Activated T-helper 17 cell treated with anti-CD3 and anti-CD28 coated beads, Interleukin-2, amount 50 U/mL, for 72 hours (primary cell): Measurements from ENCODE around the gene UGGT2. TPM values are rescaled to one million over a fixed set of nuclear protein-coding genes. Genes with fewer than 3 reads are reported as not detected.
"Not testable (repeated sequence)": the region's sequence is repeated elsewhere in the genome, so short reads cannot be mapped to it uniquely, and the experiment has no call there.

Experiments used
- ATAC-seq: fragments of 150-1000 bp; cut with Tn5 transposase; replicated peaks from 2 replicates; pipeline ENCODE4 v1.10.0; 2021; ENCODE audit warnings: mild to moderate bottlenecking, moderate library complexity
- H3K27ac Mint-ChIP-seq: one replicate; pipeline ENCODE4 v1.8.0; 2022; ENCODE audit warnings: mixed read lengths
- H3K27me3 Mint-ChIP-seq: one replicate; pipeline ENCODE4 v1.8.0; 2022; ENCODE audit warnings: mixed read lengths
- H3K36me3 Mint-ChIP-seq: one replicate; pipeline ENCODE4 v1.8.0; 2022; ENCODE audit warnings: low read depth, mild to moderate bottlenecking, mixed read lengths
- H3K4me1 Mint-ChIP-seq: one replicate; pipeline ENCODE4 v1.8.0; 2022; ENCODE audit warnings: mixed read lengths
- H3K4me3 Mint-ChIP-seq: one replicate; pipeline ENCODE4 v1.8.0; 2022; ENCODE audit warnings: mild to moderate bottlenecking, mixed read lengths
- H3K9me3 Mint-ChIP-seq: one replicate; pipeline ENCODE4 v1.8.0; 2022; ENCODE audit warnings: mixed read lengths
- total RNA-seq, 2 donors: library from RNA; stranded (reverse); gene quantifications; one replicate each; pipeline ENCODE4 v1.2.3, GENCODE V29; 2022

Gene UGGT2
- total RNA-seq, 2 donors from 2014 or later = 0.24 to 0.67 TPM

GRCh38 chr13:95956589-95957148, 96.5 kb downstream of the UGGT2 start:
- no peaks in the 10 kb centered on the region for H3K36me3 Mint-ChIP-seq
- no peaks in the 10 kb centered on the region for H3K27me3 Mint-ChIP-seq
- ATAC-seq = no peak
- no peaks in the 10 kb centered on the region for H3K4me1 Mint-ChIP-seq
- H3K9me3 Mint-ChIP-seq = peaks cover 9% of the 10 kb centered on the region
- no peak overlapping the region for H3K27ac Mint-ChIP-seq
- no peak overlapping the region for H3K4me3 Mint-ChIP-seq

- H3K36me3 Mint-ChIP-seq = no peaks in the 10 kb centered on the region
- no peaks in the 10 kb centered on the region for H3K4me1 Mint-ChIP-seq
- no peak overlapping the region for H3K4me3 Mint-ChIP-seq
Observed at GRCh38 chr13:95955719-95956118, 97.5 kb downstream of the UGGT2 start.

GRCh38 chr13:95955255-95955654, 97.9 kb downstream of the UGGT2 start:
- no peaks in the 10 kb centered on the region for H3K36me3 Mint-ChIP-seq
- ATAC-seq = no peak
- H3K9me3 Mint-ChIP-seq = peaks cover 5% of the 10 kb centered on the region
- no peak overlapping the region for H3K27ac Mint-ChIP-seq
- H3K4me1 Mint-ChIP-seq = no peaks in the 10 kb centered on the region
- no peaks in the 10 kb centered on the region for H3K27me3 Mint-ChIP-seq
- no peak overlapping the region for H3K4me3 Mint-ChIP-seq

More at GRCh38 chr13:95955719-95956118, 97.5 kb downstream of the UGGT2 start:
- no peaks in the 10 kb centered on the region for H3K27me3 Mint-ChIP-seq
- no peak for ATAC-seq
- peaks cover 5% of the 10 kb centered on the region for H3K9me3 Mint-ChIP-seq
- no peak overlapping the region for H3K27ac Mint-ChIP-seq

- no peaks in the 10 kb centered on the region for H3K4me1 Mint-ChIP-seq
- no peaks in the 10 kb centered on the region for H3K36me3 Mint-ChIP-seq
- no peaks in the 10 kb centered on the region for H3K9me3 Mint-ChIP-seq
- no peak overlapping the region for H3K4me3 Mint-ChIP-seq
- no peak for ATAC-seq
- H3K27me3 Mint-ChIP-seq = no peaks in the 10 kb centered on the region
- H3K27ac Mint-ChIP-seq = no peak overlapping the region
Observed at GRCh38 chr13:95954266-95954665, 98.9 kb downstream of the UGGT2 start.

GRCh38 chr13:95950103-95950502, 103.1 kb downstream of the UGGT2 start:
- Mint-ChIP-seq H3K27me3 (no peaks in the 10 kb centered on the region), H3K4me3 (no peak overlapping the region), H3K9me3 (no peaks in the 10 kb centered on the region), H3K36me3 (no peaks in the 10 kb centered on the region), H3K4me1 (no peaks in the 10 kb centered on the region), H3K27ac (no peak overlapping the region)
- no peak for ATAC-seq

- Mint-ChIP-seq H3K4me3 (no peak overlapping the region), H3K36me3 (no peaks in the 10 kb centered on the region), H3K9me3 (no peaks in the 10 kb centered on the region), H3K27ac (no peak overlapping the region), H3K27me3 (no peaks in the 10 kb centered on the region), H3K4me1 (no peaks in the 10 kb centered on the region)
- ATAC-seq = no peak
Observed at GRCh38 chr13:95948656-95949055, 104.5 kb downstream of the UGGT2 start.

- Mint-ChIP-seq H3K27me3 (no peaks in the 10 kb centered on the region), H3K27ac (no peak overlapping the region), H3K9me3 (no peaks in the 10 kb centered on the region), H3K4me3 (no peak overlapping the region), H3K4me1 (no peaks in the 10 kb centered on the region), H3K36me3 (no peaks in the 10 kb centered on the region)
- no peak for ATAC-seq
Observed at GRCh38 chr13:95937714-95938320, 115.4 kb downstream of the UGGT2 start.

GRCh38 chr13:95931300-95932025, 121.7 kb downstream of the UGGT2 start:
- H3K4me3 Mint-ChIP-seq = no peak overlapping the region
- peaks cover 5% of the 10 kb centered on the region for H3K9me3 Mint-ChIP-seq
- H3K27ac Mint-ChIP-seq = no peak overlapping the region
- H3K36me3 Mint-ChIP-seq = no peaks in the 10 kb centered on the region
- H3K27me3 Mint-ChIP-seq = no peaks in the 10 kb centered on the region
- H3K4me1 Mint-ChIP-seq = no peaks in the 10 kb centered on the region
- no peak for ATAC-seq

- Mint-ChIP-seq H3K4me3 (no peak overlapping the region), H3K27ac (no peak overlapping the region), H3K9me3 (peaks cover 5% of the 10 kb centered on the region), H3K4me1 (no peaks in the 10 kb centered on the region), H3K27me3 (no peaks in the 10 kb centered on the region), H3K36me3 (no peaks in the 10 kb centered on the region)
- ATAC-seq = no peak
Observed at GRCh38 chr13:95929430-95929829, 123.8 kb downstream of the UGGT2 start.

GRCh38 chr13:95928367-95928906, 124.8 kb downstream of the UGGT2 start:
- H3K4me3 Mint-ChIP-seq, H3K27ac Mint-ChIP-seq, H3K4me1 Mint-ChIP-seq, H3K27me3 Mint-ChIP-seq, H3K9me3 Mint-ChIP-seq, H3K36me3 Mint-ChIP-seq, ATAC-seq: not testable (repeated sequence)

GRCh38 chr13:95926231-95926630, 127.0 kb downstream of the UGGT2 start:
- no peaks in the 10 kb centered on the region for H3K36me3 Mint-ChIP-seq
- H3K4me3 Mint-ChIP-seq = no peak overlapping the region
- H3K9me3 Mint-ChIP-seq = no peaks in the 10 kb centered on the region
- no peaks in the 10 kb centered on the region for H3K4me1 Mint-ChIP-seq
- H3K27me3 Mint-ChIP-seq = no peaks in the 10 kb centered on the region
- ATAC-seq = no peak
- H3K27ac Mint-ChIP-seq = no peak overlapping the region

- H3K36me3 Mint-ChIP-seq = no peaks in the 10 kb centered on the region
- no peaks in the 10 kb centered on the region for H3K27me3 Mint-ChIP-seq
- H3K4me1 Mint-ChIP-seq = no peaks in the 10 kb centered on the region
- H3K27ac Mint-ChIP-seq = no peak overlapping the region
- no peak overlapping the region for H3K4me3 Mint-ChIP-seq
- peaks cover 5% of the 10 kb centered on the region for H3K9me3 Mint-ChIP-seq
- ATAC-seq = no peak
Observed at GRCh38 chr13:95924389-95924994, 128.7 kb downstream of the UGGT2 start.

- no peak for ATAC-seq
- no peak overlapping the region for H3K4me3 Mint-ChIP-seq
- H3K36me3 Mint-ChIP-seq = no peaks in the 10 kb centered on the region
- no peaks in the 10 kb centered on the region for H3K4me1 Mint-ChIP-seq
- no peak overlapping the region for H3K27ac Mint-ChIP-seq
- H3K9me3 Mint-ChIP-seq = peaks cover 9% of the 10 kb centered on the region
- H3K27me3 Mint-ChIP-seq = no peaks in the 10 kb centered on the region
Observed at GRCh38 chr13:95921485-95921884, 131.7 kb downstream of the UGGT2 start.

GRCh38 chr13:95920485-95920884, 132.7 kb downstream of the UGGT2 start:
- Mint-ChIP-seq H3K27me3 (no peaks in the 10 kb centered on the region), H3K9me3 (peaks cover 10% of the 10 kb centered on the region), H3K27ac (no peak overlapping the region), H3K36me3 (no peaks in the 10 kb centered on the region), H3K4me1 (no peaks in the 10 kb centered on the region), H3K4me3 (no peak overlapping the region)
- ATAC-seq = no peak

- Mint-ChIP-seq H3K9me3 (peaks cover 10% of the 10 kb centered on the region), H3K27ac (no peak overlapping the region), H3K4me1 (no peaks in the 10 kb centered on the region), H3K36me3 (no peaks in the 10 kb centered on the region), H3K4me3 (no peak overlapping the region), H3K27me3 (no peaks in the 10 kb centered on the region)
- ATAC-seq = no peak
Observed at GRCh38 chr13:95918860-95919259, 134.3 kb downstream of the UGGT2 start.
